GM19025 (cell line): Measurements from ENCODE around the gene AKR1C3.
"Not testable (repeated sequence)": the region's sequence is repeated elsewhere in the genome, so short reads cannot be mapped to it uniquely, and the experiment has no call there.

Experiments used
- ATAC-seq: cut with Tn5 transposase; IDR thresholded peaks from one replicate; pipeline ENCODE4 v1.9.1; 2021; ENCODE audit warnings: mild to moderate bottlenecking, low read depth, moderate library complexity; ENCODE audit not compliant: unreplicated experiment

AKR1C3 gene

DNA sequence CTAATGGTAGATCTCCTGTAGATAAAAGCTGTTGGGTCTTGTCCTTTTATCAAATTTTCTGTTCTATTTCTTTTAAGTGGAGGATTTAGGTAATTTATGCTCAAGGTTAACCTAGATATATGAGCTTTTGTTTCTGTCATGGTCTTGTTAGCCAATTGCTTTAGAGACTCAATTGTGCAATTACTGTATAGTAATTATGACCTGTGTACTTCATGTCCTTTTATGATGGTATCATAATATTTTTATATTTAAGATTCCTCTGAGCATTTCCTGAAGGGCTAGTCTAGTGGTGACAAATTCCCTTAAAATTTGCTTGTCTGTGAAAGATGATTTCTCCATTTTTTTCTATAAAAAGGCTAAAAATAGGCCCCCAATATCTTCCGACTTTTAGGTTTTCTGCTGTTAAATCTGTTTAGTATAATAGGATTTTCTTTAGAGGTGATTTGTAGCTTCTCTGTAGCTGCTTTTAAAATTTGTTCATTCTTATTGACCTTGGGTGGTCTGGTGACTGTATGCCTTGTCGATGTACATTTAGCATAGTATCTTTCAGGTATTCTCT lies 5.4 kb upstream of the AKR1C3 start:
- ATAC-seq: no peak

DNA sequence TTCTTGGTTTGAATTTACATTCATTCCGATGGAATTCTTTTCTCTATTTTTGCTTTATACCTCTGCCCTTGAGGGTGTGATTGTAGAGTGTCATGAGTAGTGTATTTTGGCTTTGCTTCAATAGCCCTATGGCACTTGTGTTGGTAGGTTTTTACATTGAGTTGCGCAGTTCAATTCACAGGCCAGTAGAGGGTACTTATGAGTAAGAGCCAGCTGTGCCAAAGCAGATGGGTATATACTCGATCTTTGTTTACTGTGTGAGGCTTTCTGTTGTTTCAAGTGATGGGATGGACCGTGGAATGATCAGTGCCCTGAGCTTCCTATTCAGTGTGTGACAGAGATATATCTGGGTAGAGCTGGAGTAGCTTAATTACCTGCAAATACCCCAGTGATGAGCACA lies 4.3 kb upstream of the AKR1C3 start:
- no peak for ATAC-seq

- ATAC-seq: no peak
Observed at GRCh38 chr10:5090551-5090950, 3.7 kb upstream of the AKR1C3 start.

- no peak for ATAC-seq
Observed at GRCh38 chr10:5091196-5091595, 3.0 kb upstream of the AKR1C3 start.

DNA sequence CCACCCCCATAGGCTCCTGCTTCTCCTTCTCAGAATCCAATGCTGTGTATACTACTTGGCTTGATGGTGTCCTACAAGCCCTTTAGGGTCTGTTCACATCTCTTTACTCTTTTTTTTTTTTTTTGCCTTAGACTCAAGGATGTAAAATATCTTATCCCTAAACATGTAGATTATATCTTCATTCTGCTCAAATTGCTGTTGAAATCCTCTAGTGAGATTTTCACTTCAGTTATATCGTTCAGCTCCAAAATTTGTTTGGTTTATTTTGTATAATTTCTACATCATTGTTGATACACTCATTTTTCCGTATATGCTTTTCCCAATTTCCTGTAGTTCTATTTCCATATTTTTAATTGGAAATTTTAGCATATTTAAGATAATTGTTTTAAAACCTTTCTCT lies 1.8 kb upstream of the AKR1C3 start:
- ATAC-seq: no peak

GRCh38 chr10:5092848-5093790 lies 1.1 kb upstream of the AKR1C3 start:
- ATAC-seq: no peak

DNA sequence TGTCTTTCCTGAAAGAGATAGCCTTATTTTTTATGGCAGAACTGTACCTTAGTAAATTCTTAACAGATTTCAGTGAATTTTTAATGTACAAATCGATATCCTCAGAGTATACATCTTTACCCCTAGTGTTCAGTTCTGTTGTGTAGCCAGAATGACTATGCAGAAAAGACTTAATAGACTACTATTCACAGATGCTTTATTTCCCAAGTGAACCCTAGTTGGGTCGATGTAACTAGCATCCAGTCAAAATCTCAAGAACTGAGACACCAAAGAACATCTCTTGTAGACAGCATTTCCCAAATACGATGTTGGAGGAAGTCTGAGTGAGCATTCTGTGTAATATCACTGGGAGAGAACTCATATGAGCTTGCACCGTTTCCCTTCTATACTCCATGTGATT lies 1.5 kb downstream of the AKR1C3 start:
- ATAC-seq: no peak

- no peak for ATAC-seq
Observed at GRCh38 chr10:5096108-5096507, 1.9 kb downstream of the AKR1C3 start.

DNA sequence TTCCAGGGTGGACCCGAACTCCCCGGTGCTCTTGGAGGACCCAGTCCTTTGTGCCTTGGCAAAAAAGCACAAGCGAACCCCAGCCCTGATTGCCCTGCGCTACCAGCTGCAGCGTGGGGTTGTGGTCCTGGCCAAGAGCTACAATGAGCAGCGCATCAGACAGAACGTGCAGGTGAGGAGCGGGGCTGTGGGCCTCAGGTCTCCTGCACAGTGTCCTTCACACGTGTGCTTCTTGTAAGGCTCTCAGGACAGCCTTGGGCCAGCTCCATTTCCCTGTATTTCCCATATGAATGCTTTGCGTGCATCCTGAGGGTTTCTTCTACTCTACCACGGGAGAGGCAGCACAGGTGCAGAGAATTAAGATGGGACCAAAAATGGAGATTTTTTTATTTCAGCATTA lies 8.3 kb downstream of the AKR1C3 start:
- not testable (repeated sequence) for ATAC-seq

GRCh38 chr10:5103481-5103880 lies 9.3 kb downstream of the AKR1C3 start:
- ATAC-seq: no peak

DNA sequence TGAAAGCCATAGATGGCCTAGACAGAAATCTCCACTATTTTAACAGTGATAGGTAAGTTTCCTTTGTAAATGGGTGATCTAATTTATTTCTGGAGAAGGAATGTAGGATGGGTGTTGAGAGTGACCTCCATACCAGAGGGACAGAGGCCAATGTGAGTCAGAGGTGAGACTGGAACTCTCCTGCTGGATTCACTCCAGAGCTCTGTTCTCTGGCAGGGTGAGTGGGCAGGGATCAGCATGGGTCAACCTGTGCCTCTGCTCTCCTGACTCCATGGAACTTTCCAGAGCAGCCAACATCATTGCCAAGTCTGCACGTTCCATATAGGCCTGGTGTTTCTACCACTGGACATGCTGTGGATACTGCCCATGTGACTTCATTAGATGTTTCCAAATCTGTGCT lies 11.4 kb downstream of the AKR1C3 start:
- ATAC-seq: no peak

DNA sequence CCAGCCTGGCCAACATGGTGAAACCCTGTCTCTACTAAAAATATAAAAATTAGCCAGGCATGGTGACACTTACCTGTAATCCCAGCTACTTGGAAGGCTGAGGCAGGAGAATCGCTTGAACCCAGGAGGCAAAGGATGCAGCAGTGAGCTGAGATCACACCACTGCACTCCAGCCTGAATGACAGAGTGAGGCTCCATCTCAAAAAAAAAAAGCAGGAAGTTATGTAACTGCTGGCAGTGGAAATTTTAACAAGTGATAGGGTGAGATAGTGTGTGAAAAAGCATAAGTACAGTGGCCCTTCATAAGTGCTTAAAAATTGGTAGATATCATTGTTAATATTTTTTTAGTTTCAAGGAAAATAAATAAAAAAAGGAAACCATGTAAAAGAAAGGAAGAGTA lies 12.3 kb downstream of the AKR1C3 start:
- no peak for ATAC-seq

- ATAC-seq: no peak
Observed at GRCh38 chr10:5107860-5108526, 13.8 kb downstream of the AKR1C3 start.

- ATAC-seq: no peak
Observed at GRCh38 chr10:5108658-5109416, 14.6 kb downstream of the AKR1C3 start.

DNA sequence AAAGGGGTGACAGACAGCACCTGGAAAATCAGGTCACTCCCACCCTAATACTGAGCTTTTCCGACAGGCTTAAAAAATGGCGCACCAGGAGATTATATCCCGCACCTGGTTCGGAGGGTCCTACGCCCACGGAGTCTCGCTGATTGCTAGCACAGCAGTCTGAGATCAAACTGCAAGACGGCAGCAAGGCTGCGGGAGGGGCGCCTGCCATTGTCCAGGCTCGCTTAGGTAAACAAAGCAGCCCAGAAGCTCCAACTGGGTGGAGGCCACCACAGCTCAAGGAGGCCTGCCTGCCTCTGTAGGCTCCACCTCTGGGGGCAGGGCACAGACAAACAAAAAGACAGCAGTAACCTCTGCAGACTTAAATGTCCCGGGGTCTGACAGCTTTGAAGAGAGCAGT lies 15.6 kb downstream of the AKR1C3 start:
- ATAC-seq: not testable (repeated sequence)

DNA sequence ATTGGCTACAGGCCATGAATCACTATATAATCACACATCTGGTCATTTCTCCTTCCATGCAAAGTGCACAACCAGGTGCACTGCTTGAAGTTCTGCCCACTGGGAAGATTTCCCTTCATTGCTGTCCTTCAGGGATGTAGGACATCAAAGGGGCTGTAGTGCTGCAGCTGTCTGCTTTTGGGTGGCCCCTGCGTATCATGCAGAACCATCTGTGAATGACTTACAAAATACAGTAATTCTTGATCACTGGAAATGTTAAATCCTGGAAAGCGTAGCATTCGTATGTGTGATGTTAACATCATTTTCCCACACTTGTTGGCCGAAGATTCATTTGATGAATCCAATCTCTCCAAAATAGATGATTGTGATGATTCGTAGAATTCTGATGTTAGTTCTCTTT lies 22.4 kb downstream of the AKR1C3 start:
- ATAC-seq: no peak

DNA sequence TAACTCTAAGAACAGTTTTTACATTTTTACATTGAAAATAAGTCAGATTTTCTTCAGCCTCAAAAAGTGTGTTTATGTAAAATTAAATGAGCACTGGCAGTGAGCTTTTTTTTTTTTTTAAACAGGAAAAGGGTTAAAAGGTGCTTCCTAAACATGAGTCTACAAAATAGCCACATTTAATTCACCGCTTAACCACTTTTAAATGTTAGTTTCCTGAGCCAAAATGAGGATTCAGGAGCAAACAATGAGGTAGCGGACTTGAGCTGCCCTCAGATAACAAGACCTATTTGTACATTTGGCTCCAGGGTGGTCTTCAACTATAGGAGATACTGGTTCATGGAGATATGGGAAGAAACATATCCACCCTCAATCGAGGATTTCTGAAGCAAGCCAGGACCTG lies 22.8 kb downstream of the AKR1C3 start:
- ATAC-seq: no peak

GRCh38 chr10:5119997-5120396 lies 25.8 kb downstream of the AKR1C3 start:
- ATAC-seq: not testable (repeated sequence)

GRCh38 chr10:5123886-5124285 lies 29.7 kb downstream of the AKR1C3 start:
- no peak for ATAC-seq

- no peak for ATAC-seq
Observed at GRCh38 chr10:5125315-5126044, 31.3 kb downstream of the AKR1C3 start.
